ENCODE measurements around the gene VDAC1. TPM values are rescaled to one million over a fixed set of nuclear protein-coding genes. Genes with fewer than 3 reads are reported as not detected.

Gene VDAC1
- total RNA-seq, 2 experiments from 2014 or later, result 488 to 491 TPM

GRCh38 chr5:134000696-134001453 lies 3.9 kb downstream of the VDAC1 start:
- CTCF ChIA-PET, result interaction anchor here (0.6 to 1.2 kb wide), 2 partner anchors 15 to 636 kb away, joined by 3 read pairs; no protein-coding TSS in a partner anchor
- POLR2A ChIA-PET, result interaction anchor here (0.5 kb wide), 1 partner anchor 944 kb away, joined by 3 read pairs; no protein-coding TSS in a partner anchor

- ChIA-PET POLR2A (interaction anchor here (0.5 kb wide), 1 partner anchor 943 kb away, joined by 3 read pairs; no protein-coding TSS in a partner anchor), CTCF (interaction anchor here (0.9 kb wide), 1 partner anchor 223 kb away, joined by 3 read pairs; no protein-coding TSS in a partner anchor)
Measured at GRCh38 chr5:134000091-134000511, 4.7 kb downstream of the VDAC1 start.

DNA sequence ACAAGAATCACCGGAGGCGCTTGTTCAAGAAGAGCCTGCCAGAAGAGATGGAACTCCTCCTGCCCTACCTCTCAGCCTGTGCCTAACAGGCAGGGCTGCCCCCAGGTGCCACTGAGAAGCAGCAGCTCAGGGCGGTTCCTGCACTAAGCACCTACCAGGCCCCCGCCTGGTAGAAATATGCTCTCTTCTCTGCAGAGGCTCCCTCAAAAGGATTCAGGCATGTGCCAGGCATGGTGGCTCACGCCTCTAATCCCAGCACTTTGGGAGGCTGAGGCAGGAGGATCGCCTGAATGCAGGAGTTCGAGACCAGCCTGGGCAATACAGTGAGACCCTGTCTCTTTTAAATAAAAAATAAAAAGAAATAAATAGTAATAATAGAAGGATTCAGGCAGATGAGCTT lies 6.0 kb downstream of the VDAC1 start:
- CTCF ChIA-PET, result interaction anchor here (1.5 kb wide), 1 partner anchor 41 kb away, joined by 4 read pairs; no protein-coding TSS in a partner anchor
- POLR2A ChIA-PET, result interaction anchor here (0.6 kb wide), 1 partner anchor 18 kb away, joined by 3 read pairs; no protein-coding TSS in a partner anchor

- ChIA-PET POLR2A (interaction anchor here (0.6 kb wide), 2 partner anchors 17 to 123 kb away, joined by 3 read pairs; no protein-coding TSS in a partner anchor), CTCF (interaction anchor here (1.5 kb wide), 1 partner anchor 42 kb away, joined by 4 read pairs; no protein-coding TSS in a partner anchor)
Measured at GRCh38 chr5:133998042-133998441, 6.7 kb downstream of the VDAC1 start.

GRCh38 chr5:133996683-133997252 lies 8.0 kb downstream of the VDAC1 start:
- CTCF ChIA-PET, result interaction anchor here (0.9 to 1.3 kb wide), 3 partner anchors 10 to 19 kb away, joined by 3 to 5 read pairs (median 3); no protein-coding TSS in a partner anchor

GRCh38 chr5:133995883-133996563 lies 8.8 kb downstream of the VDAC1 start:
- ChIA-PET CTCF (interaction anchor here (0.9 to 1.3 kb wide), 3 partner anchors 10 to 18 kb away, joined by 3 to 5 read pairs (median 3); no protein-coding TSS in a partner anchor), POLR2A (no interaction called here)

More at GRCh38 chr5:133996683-133997252, 8.0 kb downstream of the VDAC1 start:
- POLR2A ChIA-PET, result interaction anchor here (0.7 kb wide), 1 partner anchor 16 kb away, joined by 4 read pairs; no protein-coding TSS in a partner anchor

- ChIA-PET CTCF (no interaction called here), POLR2A (no interaction called here)
Measured at GRCh38 chr5:133995341-133995740, 9.4 kb downstream of the VDAC1 start.

DNA sequence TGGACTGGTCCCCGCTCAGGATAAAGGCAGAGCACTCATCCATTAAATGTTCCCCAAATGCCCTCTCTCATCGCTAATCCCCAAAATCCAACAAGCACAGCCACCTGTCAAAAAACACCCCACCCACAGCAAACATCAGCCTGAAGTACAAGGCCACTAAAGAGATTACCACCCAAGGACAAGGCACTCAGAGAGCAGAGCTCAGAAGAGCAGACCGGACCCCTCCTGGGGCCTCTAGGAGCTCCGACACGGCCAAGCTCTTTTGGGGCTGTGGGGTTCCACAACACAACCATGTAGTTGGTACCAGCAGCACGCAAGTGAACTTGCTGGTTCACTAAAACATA lies 9.8 kb downstream of the VDAC1 start:
- ChIA-PET POLR2A (no interaction called here), CTCF (no interaction called here)

- CTCF ChIA-PET, result interaction anchor here (1.7 kb wide), 1 partner anchor 46 kb away, joined by 4 read pairs; no protein-coding TSS in a partner anchor
Measured at GRCh38 chr5:133994297-133994989, 10.3 kb downstream of the VDAC1 start.

DNA sequence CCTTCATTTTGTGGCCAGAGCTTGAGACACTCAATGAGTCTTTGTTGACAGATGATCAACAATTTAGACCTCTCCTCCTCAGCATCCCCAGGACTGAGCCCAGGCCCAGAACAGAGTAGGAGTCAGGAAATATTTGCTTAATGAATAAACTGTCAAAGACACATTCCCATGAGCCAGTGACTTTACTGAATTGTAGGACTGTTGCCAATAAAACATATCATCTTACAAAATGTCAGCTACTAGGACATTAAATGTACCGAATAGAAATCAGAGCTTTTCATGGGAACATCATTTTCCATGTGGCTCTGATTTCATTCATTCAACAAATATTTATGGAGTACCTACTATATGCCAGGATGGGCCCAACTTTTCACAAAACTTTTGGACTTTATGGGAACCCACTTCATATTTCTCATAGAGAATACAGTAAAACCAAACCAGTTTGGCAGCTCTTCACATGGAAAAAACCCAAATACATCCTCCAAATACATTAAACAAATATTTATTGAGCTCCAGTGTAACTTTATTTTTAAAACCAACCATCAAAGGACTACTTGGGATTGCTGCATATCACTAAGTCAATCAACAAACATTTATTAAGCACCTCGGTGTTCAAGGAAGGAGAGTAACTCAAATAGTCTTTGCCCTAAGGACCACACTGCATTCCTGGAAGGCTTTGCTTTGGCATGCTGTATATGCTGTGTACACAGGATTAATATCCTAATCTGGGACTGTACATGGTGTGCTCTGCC lies 11.4 kb downstream of the VDAC1 start:
- CTCF ChIA-PET, result interaction anchor here (1.3 to 1.7 kb wide), 2 partner anchors 12 to 47 kb away, joined by 3 to 4 read pairs; no protein-coding TSS in a partner anchor
- POLR2A ChIA-PET, result interaction anchor here (1.0 to 1.7 kb wide), 2 partner anchors 10 to 11 kb away, joined by 4 to 6 read pairs; partner anchors contain the start of gene VDAC1

More at GRCh38 chr5:133994297-133994989, 10.3 kb downstream of the VDAC1 start:
- POLR2A ChIA-PET, result interaction anchor here (1.0 kb wide), 1 partner anchor 10 kb away, joined by 4 read pairs; the partner anchor contains the start of gene VDAC1

DNA sequence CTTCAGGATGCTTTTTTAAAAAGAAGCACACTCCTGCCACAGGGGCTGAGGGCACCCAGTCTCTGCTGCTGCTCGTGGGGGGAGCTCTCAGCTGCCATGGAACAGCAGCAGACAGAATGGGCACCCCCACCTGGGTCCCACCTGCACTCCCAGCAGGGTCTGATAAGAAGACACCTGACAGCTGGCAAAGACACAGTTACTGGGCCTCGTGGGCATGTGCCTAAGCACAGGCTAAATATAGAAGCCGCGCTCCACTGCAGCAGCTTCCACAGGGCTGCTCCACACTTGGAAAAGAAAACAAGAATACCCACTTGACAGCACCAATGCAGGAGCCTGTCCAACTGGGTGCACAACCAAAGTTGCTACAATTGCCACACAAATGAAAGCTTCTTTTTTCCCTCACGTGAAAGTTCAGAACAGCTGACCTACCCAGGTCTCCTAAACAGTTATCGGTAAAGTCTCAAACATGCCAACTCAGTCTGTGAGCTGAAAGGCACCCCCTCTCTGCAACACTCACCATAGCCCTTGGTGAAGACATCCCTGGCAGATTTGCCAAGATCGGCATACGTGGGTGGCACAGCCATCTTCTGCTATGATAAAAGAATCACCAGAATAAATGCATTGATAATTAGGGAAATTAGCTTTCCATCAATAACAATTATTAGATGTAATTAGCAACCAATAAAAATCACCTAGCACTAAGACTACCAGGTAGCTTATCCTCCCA lies 12.2 kb downstream of the VDAC1 start:
- ChIA-PET CTCF (interaction anchor here (1.2 to 1.7 kb wide), 3 partner anchors 13 to 47 kb away, joined by 3 to 4 read pairs (median 3); no protein-coding TSS in a partner anchor), POLR2A (interaction anchor here (1.7 kb wide), 1 partner anchor 11 kb away, joined by 6 read pairs; no protein-coding TSS in a partner anchor)

- ChIA-PET CTCF (interaction anchor here (1.2 kb wide), 1 partner anchor 13 kb away, joined by 3 read pairs; no protein-coding TSS in a partner anchor), POLR2A (no interaction called here)
Measured at GRCh38 chr5:133991171-133991910, 13.4 kb downstream of the VDAC1 start.

GRCh38 chr5:133990396-133990795 lies 14.4 kb downstream of the VDAC1 start:
- ChIA-PET POLR2A (interaction anchor here (0.5 kb wide), 1 partner anchor 131 kb away, joined by 3 read pairs; no protein-coding TSS in a partner anchor), CTCF (no interaction called here)

DNA sequence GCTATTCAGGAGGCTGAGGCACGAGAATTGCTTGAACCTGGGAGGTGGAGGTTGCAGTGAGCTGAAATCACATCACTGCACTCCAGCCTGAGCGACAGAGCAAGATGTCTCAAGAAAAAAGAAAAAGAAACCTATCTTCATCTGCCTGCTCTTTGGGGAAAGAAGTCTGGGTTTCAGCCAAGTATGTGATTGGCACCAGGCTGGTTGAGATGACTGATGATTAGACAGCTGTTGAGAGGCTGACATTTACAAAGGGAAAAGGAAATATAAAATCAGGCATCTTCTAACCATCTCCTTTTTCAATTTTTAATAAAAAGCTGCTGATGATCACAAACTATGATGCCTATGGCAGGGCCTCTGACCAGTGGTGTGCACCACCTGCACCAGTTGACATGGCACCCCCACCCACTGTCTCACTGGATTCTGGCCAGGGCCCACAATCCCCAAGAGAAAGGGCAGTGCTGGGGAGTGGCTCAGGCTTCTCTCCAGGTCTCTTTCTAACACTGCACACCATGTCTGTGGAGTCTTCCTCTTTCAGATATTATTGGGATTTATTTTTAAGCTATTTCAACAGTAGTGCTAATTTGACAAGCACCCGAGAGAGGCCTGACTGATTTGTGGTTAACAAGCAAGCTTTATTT lies 19.1 kb downstream of the VDAC1 start:
- ChIA-PET POLR2A (no interaction called here), CTCF (interaction anchor here (1.1 to 1.2 kb wide), 3 partner anchors 15 to 161 kb away, joined by 3 read pairs; no protein-coding TSS in a partner anchor)

- POLR2A ChIA-PET, result no interaction called here
- CTCF ChIA-PET, result no interaction called here
Measured at GRCh38 chr5:133983674-133984073, 21.1 kb downstream of the VDAC1 start.

GRCh38 chr5:133981714-133982113 lies 23.1 kb downstream of the VDAC1 start:
- ChIA-PET CTCF (interaction anchor here (1.5 kb wide), 1 partner anchor 15 kb away, joined by 5 read pairs; no protein-coding TSS in a partner anchor), POLR2A (interaction anchor here (0.7 kb wide), 1 partner anchor 1108 kb away, joined by 4 read pairs; the partner anchor contains the start of gene LEAP2)
